Mucosa of descending colon (tissue), 3 donors: Measurements from ENCODE around the gene IFI27L1. TPM values are rescaled to one million over a fixed set of nuclear protein-coding genes. Genes with fewer than 3 reads are reported as not detected.

Source experiments
- ATAC-seq: fragments of 200-7000 bp; cut with Tn5 transposase; one replicate; pipeline ENCODE4 v1.9.1; 2020; ENCODE audit warnings: mild to moderate bottlenecking, moderate library complexity
- DNase-seq, 3 donors: peaks; one replicate each; pipeline ENCODE4 v3.0.0-alpha.2; 2020
- H3K36me3 ChIP-seq: fragments of 200-600 bp; one replicate; pipeline ENCODE4 v1.8.0; 2021; ENCODE audit warnings: low read depth, mild to moderate bottlenecking
- H3K4me1 ChIP-seq: fragments of 200-600 bp; one replicate; pipeline ENCODE4 v1.8.0; 2021; ENCODE audit warnings: low read depth, mild to moderate bottlenecking
- H3K4me3 ChIP-seq: fragments of 200-600 bp; one replicate; pipeline ENCODE4 v1.8.0; 2021; ENCODE audit warnings: mild to moderate bottlenecking
- H3K9me3 ChIP-seq: fragments of 200-600 bp; one replicate; pipeline ENCODE4 v1.8.0; 2021; ENCODE audit warnings: mild to moderate bottlenecking
- intact Hi-C, 2 donors: fragments of 100-400 bp; cut with DNase I in 1 of 2; cut with micrococcal nuclease in 1 of 2; formaldehyde crosslinking; loops; one replicate each; pipeline versions ENCODE4 v1.11.0 to v1.11.1; 2022; cut with DNase I, micrococcal nuclease
- long read RNA-seq, 2 donors: library from polyadenylated mRNA; unstranded; transcript quantifications; one replicate each; pipeline ENCODE4 v2.0.0, GENCODE V29; 2019 to 2021
- total RNA-seq, 3 donors: library from RNA; stranded (reverse); fragmentation: NEBNext Ultra II Directional in 2 of 3; extraction: Animal tissue kit (Norgen Biotek cat#: 25700) in 2 of 3; gene quantifications; one replicate each; pipeline versions ENCODE4 v1.2.1 to v1.2.4, GENCODE V29; 2021 to 2023
- TF ChIP-seq, protein P1 (sequence below): fragments of 200-600 bp; IDR thresholded peaks from one replicate; pipeline ENCODE4 v1.8.0; 2022; ENCODE audit warnings: antibody characterized with exemption, mild to moderate bottlenecking
- donor health status: DM: no; HTN: no; CAD: no; lungs with moderate emphysema.
- donor health status: DM: no; HTN: no; CAD: no.
- donor health status: DM: no; HTN: yes; CAD: no.

Gene IFI27L1, protein sequence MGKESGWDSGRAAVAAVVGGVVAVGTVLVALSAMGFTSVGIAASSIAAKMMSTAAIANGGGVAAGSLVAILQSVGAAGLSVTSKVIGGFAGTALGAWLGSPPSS
- total RNA-seq: 10 to 100 TPM; 19.9 to 29.9 (median 20.6) TPM
- long read RNA-seq, donor 1, partial matches to known transcripts: 1 of 10 reads
- long read RNA-seq, donor 1, other reads (novel, unspliced or antisense): 5 of 10 reads
- long read RNA-seq, donor 2, partial matches to known transcripts: 0 of 10 reads
- long read RNA-seq, donor 2, other reads (novel, unspliced or antisense): 7 of 10 reads

DNA sequence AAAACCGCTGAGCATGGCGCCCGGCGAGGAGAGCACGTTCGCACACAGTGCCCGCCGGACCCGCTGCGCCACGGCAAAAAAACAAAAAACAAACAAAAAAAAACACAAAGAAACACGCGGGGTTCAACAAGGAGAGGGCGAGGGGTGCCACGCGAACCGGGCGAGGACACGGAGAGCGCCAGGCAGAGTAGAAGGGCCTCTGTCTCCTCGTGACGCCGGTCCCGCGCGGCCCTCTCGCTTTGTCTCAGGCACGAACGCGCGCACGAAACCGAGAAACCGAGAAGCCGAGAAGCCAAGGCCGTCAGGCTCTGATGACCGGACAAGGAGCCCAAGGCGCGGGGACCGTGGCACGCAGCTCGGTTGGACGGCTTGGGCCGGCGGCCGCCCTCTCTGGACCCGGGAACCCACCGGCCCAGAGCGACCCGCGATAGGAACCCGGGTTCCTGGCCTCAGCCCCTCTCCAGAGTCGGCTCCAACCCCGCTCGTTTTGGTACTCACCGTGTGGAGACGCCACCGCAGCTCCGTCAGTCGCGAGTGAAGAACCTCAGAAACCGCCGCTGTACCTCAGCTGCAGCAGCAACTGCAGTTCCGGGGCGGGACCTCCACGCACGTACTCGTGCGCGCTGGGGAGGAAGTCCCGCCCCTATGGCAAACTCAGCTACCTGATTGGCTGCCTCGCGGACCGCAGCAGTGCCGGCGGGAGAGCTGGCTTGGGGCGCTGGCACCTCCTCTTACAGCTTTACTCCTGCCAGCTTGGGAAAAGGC lies at the start of gene IFI27L1, which contains the start of gene DDX24:
TSS of gene IFI27L1 (plus strand) at position 690 of the 765 bp plus-strand sequence. CDS start 15,628 bp downstream, outside the sequence.
TSS of gene DDX24 (minus strand) at position 582 of the 765 bp plus-strand sequence. CDS start 1,460 bp downstream, outside the sequence.
- Histone ChIP-seq H3K4me3 (peak within 1 kb of the TSS; percentile 97), H3K9me3 (no peaks in the 10 kb centered on the region), H3K36me3 (no peaks in the 10 kb centered on the region), H3K4me1 (peaks cover 30% of the 10 kb centered on the region)
- ATAC-seq: peak; percentile 100
- peak; percentile 97 to 98 (median 98) for DNase-seq
- TF ChIP-seq, protein P1, sequence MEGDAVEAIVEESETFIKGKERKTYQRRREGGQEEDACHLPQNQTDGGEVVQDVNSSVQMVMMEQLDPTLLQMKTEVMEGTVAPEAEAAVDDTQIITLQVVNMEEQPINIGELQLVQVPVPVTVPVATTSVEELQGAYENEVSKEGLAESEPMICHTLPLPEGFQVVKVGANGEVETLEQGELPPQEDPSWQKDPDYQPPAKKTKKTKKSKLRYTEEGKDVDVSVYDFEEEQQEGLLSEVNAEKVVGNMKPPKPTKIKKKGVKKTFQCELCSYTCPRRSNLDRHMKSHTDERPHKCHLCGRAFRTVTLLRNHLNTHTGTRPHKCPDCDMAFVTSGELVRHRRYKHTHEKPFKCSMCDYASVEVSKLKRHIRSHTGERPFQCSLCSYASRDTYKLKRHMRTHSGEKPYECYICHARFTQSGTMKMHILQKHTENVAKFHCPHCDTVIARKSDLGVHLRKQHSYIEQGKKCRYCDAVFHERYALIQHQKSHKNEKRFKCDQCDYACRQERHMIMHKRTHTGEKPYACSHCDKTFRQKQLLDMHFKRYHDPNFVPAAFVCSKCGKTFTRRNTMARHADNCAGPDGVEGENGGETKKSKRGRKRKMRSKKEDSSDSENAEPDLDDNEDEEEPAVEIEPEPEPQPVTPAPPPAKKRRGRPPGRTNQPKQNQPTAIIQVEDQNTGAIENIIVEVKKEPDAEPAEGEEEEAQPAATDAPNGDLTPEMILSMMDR: no peak
- intact Hi-C loops: loop anchor here in 1 of 2 donors (2.0 kb wide), 1 partner anchor 30 kb away; the partner anchor contains the start of gene IFI27

DNA sequence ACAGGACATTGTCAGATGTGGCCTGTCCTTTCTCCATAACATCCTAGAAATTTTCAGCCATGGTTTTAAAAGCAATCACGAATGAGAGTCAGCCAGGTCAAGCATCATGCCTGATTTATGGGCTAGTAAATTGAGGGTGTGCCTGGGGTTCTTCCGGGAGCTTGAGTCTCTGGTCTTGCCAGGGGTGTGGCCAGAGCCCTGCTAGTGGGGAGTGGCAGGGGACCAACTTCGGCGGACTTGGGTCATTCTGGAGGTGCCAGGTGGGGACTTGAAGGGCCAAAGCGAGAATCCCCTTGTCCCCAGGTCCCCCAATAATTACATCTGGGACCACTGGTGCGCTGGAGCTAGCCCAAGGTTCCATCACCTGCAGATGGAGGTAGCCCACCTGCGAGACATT lies 49.2 kb upstream of the IFI27L1 start:
- Histone ChIP-seq H3K4me3 (no peak overlapping the region), H3K9me3 (no peaks in the 10 kb centered on the region), H3K4me1 (peaks cover 4% of the 10 kb centered on the region), H3K36me3 (no peaks in the 10 kb centered on the region)
- intact Hi-C loops: loop anchor here in 1 of 2 donors (10.0 kb wide), 1 partner anchor 103 kb away; no protein-coding TSS in a partner anchor
- TF ChIP-seq, protein P1: no peak
- ATAC-seq (peak; percentile 67), DNase-seq (peak; percentile 37 to 73 (median 65))

DNA sequence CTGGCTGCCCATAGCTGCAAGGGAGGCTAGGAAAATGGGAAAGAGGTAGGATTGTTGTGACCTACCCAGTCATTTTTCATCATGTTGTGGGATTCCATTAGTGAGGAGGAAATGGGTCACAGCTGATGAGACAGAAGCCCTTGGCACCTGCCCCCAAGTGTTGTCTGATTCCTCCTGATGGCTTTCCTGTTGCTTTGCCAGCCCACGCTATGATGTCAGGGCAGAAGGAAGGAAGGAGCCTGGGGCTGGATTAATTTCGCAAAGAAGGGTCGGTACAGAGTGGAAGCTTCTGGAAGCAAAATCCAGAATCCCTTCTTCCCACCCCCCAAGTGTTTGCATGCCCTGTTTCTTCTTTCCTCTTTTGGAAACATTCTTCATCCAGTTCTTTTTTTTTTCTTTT lies 46.2 kb upstream of the IFI27L1 start:
- DNase-seq (no peak), ATAC-seq (no peak)
- Histone ChIP-seq H3K9me3 (no peaks in the 10 kb centered on the region), H3K36me3 (no peaks in the 10 kb centered on the region), H3K4me1 (peaks cover 4% of the 10 kb centered on the region), H3K4me3 (no peak overlapping the region)
- TF ChIP-seq, protein P1: no peak
- intact Hi-C loops: loop anchor here (5.0 to 10.0 kb wide), 2 partner anchors 100 to 102 kb away; no protein-coding TSS in a partner anchor

DNA sequence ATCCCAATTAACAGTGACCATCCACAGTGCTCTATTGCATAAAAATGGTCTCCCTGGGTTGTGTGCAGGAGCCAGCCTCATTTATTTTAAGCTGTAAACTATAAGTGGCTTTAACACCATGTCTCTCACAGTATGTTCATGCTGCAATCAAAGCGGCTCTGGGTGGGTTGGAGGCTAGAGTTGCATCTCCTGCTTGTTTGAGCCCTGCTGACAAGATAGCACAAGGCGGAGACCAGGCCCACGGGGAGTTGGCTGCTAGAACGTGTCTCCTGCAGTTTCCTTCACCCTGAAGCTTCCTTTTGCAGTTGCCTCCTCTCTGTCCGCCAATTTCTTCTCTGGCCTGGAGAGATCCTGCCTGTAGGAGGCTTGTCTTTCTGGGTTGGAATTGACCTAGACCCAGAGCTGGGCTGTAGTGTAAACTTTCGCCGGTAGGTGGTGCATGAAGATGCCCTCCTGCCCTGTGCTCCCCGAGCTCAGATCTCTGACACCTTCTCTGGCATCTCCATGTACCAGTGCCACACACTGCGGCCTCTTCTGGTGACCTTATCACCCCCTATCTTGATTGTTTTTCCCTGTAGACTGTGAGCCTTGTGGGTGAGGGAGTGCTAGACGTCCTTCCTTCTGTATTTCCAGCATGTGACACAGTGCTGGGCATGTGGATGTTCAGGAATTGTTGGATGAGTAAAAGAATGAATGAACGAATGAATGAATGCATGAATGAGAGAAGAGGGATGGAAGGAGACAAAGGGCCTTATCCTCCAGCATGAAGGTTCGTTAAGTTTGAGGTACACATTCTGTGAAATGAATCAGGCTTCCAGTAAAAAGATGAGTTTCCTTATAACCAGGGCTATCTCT lies 44.6 kb upstream of the IFI27L1 start:
- Histone ChIP-seq H3K4me1 (peaks cover 4% of the 10 kb centered on the region), H3K4me3 (no peak overlapping the region), H3K36me3 (no peaks in the 10 kb centered on the region), H3K9me3 (no peaks in the 10 kb centered on the region)
- intact Hi-C loops: loop anchor here (5.0 to 10.0 kb wide), 2 partner anchors 98 to 101 kb away; no protein-coding TSS in a partner anchor
- DNase-seq (peak in 2 of 3 donors; percentile 83 to 93), ATAC-seq (peak; percentile 89)
- TF ChIP-seq, protein P1: peak; percentile 76

DNA sequence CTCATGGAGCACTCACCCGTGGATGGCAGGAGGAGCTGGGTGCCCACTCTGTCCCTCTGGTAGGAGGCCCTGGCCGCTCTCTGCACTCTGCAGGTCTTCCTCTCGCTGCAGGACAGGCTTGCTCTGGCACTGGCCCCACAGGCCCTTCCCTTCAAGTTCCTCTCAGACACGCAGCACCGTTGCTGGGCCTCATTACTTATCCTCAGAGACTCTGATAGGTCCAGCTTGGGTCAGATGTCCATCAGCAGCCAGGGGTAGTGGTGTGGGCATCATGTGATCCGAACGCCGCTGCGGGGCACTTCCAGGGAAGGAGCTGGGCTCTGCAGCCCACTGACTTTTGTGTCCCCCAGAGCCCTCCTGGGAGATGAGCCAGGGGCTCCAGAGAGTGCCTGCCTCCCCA lies 43.2 kb upstream of the IFI27L1 start:
- Histone ChIP-seq H3K36me3 (no peaks in the 10 kb centered on the region), H3K9me3 (no peaks in the 10 kb centered on the region), H3K4me3 (no peak overlapping the region), H3K4me1 (no peaks in the 10 kb centered on the region)
- ATAC-seq (no peak), DNase-seq (peak in 1 of 3 donors; percentile 21)
- intact Hi-C loops: loop anchor here (5.0 to 10.0 kb wide), 2 partner anchors 97 to 99 kb away; no protein-coding TSS in a partner anchor
- TF ChIP-seq, protein P1: no peak
